ENCODE data around the gene FAM193B. TPM values are rescaled to one million over a fixed set of nuclear protein-coding genes. Genes with fewer than 3 reads are reported as not detected.

Gene FAM193B
- total and polyA plus RNA-seq, 9 of the 15 experiments (the other 6 are each of a cell fraction or from before 2014, with no cell fraction given) = 4.4 to 76.4 (median 37.3) TPM

DNA sequence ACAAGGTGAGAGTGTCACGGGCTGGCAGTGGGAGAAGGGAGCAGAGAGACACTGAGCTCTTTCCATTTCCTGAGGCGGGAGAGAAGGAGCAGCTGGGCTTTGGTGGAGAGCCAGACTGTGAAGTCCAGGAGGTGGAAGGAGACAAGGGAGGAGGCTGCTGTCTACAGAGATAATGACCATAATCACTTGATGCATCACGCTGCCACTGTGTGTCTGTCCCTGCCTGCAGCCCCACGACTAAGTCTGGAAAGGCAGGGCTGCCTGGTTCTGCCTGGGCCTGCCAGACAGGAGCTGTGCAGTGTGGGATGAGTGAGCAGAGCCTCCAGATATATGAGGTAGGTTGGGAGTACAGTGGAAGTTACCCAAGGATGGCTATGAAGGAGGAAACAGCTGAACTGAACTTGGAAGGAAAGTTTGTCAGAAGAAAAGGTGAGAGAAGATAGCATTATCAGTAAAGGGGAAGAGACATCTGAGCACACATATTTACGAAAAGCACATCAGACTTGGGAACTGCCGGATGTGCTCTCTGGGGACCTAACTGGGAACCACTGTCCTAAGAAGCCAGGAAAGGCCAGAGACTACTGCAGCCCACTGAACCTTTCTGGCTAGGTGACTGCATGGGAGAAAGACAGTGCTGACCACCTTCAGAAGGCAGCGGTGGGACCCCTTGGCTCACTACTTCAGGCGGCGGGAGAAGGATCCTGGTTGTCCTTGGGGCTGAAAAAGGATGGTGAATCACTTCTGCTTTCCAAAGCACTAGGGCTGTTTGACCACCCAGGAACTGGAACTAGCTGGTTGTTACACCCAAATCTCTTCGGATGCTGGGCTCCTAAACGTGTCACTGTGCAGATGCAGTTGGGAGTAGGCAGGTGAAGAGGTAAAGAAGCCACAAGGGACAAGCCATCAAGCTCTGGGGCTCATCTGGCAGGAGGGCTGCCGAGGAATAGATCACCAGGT lies 24.8 kb downstream of the FAM193B start (continued):
- no peak for TF ChIP-seq SIX5 (IDR thresholded peaks at IDR 0.05; ENCODE audit: borderline replicate concordance in 1 of 2, insufficient read depth in 1 of 2, low read depth in 1 of 2, low read length in 2 of 2)
- no peak for TF ChIP-seq ZNF133 (CRISPR knock-in tag; IDR thresholded peaks at IDR 0.05)
- TF ChIP-seq, protein P1, sequence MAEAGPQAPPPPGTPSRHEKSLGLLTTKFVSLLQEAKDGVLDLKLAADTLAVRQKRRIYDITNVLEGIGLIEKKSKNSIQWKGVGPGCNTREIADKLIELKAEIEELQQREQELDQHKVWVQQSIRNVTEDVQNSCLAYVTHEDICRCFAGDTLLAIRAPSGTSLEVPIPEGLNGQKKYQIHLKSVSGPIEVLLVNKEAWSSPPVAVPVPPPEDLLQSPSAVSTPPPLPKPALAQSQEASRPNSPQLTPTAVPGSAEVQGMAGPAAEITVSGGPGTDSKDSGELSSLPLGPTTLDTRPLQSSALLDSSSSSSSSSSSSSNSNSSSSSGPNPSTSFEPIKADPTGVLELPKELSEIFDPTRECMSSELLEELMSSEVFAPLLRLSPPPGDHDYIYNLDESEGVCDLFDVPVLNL (CRISPR knock-in tag; IDR thresholded peaks at IDR 0.05; ENCODE audit: low read depth) = no peak
- no peak for TF ChIP-seq BRF1 (IDR thresholded peaks at IDR 0.05; ENCODE audit: borderline replicate concordance, extremely low read depth, insufficient read length)
- no peak for TF ChIP-seq ZKSCAN3 (CRISPR knock-in tag; IDR thresholded peaks at IDR 0.05)
- TF ChIP-seq, protein P2, sequence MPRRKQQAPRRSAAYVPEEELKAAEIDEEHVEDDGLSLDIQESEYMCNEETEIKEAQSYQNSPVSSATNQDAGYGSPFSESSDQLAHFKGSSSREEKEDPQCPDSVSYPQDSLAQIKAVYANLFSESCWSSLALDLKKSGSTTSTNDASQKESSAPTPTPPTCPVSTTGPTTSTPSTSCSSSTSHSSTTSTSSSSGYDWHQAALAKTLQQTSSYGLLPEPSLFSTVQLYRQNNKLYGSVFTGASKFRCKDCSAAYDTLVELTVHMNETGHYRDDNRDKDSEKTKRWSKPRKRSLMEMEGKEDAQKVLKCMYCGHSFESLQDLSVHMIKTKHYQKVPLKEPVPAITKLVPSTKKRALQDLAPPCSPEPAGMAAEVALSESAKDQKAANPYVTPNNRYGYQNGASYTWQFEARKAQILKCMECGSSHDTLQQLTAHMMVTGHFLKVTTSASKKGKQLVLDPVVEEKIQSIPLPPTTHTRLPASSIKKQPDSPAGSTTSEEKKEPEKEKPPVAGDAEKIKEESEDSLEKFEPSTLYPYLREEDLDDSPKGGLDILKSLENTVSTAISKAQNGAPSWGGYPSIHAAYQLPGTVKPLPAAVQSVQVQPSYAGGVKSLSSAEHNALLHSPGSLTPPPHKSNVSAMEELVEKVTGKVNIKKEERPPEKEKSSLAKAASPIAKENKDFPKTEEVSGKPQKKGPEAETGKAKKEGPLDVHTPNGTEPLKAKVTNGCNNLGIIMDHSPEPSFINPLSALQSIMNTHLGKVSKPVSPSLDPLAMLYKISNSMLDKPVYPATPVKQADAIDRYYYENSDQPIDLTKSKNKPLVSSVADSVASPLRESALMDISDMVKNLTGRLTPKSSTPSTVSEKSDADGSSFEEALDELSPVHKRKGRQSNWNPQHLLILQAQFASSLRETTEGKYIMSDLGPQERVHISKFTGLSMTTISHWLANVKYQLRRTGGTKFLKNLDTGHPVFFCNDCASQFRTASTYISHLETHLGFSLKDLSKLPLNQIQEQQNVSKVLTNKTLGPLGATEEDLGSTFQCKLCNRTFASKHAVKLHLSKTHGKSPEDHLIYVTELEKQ (CRISPR knock-in tag; IDR thresholded peaks at IDR 0.05) = no peak
- peak; percentile 69 to 82 for TF ChIP-seq TRIM24 (IDR thresholded peaks at IDR 0.05)
- no peak for TF ChIP-seq RBBP5 (IDR thresholded peaks at IDR 0.05; ENCODE audit: borderline replicate concordance, insufficient read depth, low read length, poor library complexity, severe bottlenecking)
- TF ChIP-seq ZNF140 (CRISPR knock-in tag; IDR thresholded peaks at IDR 0.05) = no peak
- no peak for TF ChIP-seq WHSC1 (IDR thresholded peaks at IDR 0.05; ENCODE audit: low read length)
- no peak for TF ChIP-seq THRB (CRISPR knock-in tag; conservative IDR thresholded peaks at IDR 0.05)
- TF ChIP-seq SRSF9 (IDR thresholded peaks at IDR 0.05; ENCODE audit: borderline replicate concordance, low read depth, low read length) = no peak
- TF ChIP-seq, protein P3, sequence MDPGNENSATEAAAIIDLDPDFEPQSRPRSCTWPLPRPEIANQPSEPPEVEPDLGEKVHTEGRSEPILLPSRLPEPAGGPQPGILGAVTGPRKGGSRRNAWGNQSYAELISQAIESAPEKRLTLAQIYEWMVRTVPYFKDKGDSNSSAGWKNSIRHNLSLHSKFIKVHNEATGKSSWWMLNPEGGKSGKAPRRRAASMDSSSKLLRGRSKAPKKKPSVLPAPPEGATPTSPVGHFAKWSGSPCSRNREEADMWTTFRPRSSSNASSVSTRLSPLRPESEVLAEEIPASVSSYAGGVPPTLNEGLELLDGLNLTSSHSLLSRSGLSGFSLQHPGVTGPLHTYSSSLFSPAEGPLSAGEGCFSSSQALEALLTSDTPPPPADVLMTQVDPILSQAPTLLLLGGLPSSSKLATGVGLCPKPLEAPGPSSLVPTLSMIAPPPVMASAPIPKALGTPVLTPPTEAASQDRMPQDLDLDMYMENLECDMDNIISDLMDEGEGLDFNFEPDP (CRISPR knock-in tag; IDR thresholded peaks at IDR 0.05) = no peak
- no peak for TF ChIP-seq ZNF282 (CRISPR knock-in tag; IDR thresholded peaks at IDR 0.05)
- TF ChIP-seq ELF1 (tag; IDR thresholded peaks at IDR 0.05) = no peak
- TF ChIP-seq NR3C1 (CRISPR knock-in tag; IDR thresholded peaks at IDR 0.05) = no peak
- TF ChIP-seq, protein P4, sequence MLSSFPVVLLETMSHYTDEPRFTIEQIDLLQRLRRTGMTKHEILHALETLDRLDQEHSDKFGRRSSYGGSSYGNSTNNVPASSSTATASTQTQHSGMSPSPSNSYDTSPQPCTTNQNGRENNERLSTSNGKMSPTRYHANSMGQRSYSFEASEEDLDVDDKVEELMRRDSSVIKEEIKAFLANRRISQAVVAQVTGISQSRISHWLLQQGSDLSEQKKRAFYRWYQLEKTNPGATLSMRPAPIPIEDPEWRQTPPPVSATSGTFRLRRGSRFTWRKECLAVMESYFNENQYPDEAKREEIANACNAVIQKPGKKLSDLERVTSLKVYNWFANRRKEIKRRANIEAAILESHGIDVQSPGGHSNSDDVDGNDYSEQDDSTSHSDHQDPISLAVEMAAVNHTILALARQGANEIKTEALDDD (IDR thresholded peaks at IDR 0.05) = peak; percentile 33; the same call in 1 of the 2 replicates
- TF ChIP-seq ZNF445 (CRISPR knock-in tag; IDR thresholded peaks at IDR 0.05; ENCODE audit: low read depth) = no peak
- no peak for TF ChIP-seq CREBBP (IDR thresholded peaks at IDR 0.05; ENCODE audit: low read depth, low read length)

All from K562 (cell line).